Measurements from ENCODE around the gene TYK2.

DNA sequence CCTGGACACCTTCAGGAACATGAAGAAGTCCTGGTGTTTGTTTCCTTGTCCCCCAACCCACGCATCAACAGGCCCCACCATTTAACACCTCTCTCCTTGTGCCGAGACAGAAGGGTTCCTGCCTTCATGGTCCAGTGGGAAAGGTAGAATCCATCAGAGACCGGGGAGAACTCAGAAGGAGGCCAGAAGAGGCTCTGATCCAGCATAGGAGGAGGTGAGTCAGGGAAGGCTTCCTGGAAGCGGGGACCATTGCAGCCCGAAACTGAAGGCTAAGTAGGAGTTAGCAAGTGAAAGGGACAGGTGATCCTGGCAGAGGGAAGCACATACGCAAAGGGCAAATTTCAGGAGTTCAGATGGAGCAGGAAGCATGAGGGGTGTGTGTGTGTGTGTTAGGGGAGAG lies 41.4 kb downstream of the TYK2 start:
- TF ChIP-seq CTCF (IDR thresholded peaks at IDR 0.05; ENCODE audit: insufficient read depth, low read length, poor library complexity, severe bottlenecking) (no peak), EZH2phosphoT487 (conservative IDR thresholded peaks at IDR 0.05; ENCODE audit: low read length) (no peak)
